Measurements from ENCODE around the gene EPS8L1.

Gene EPS8L1

GRCh38 chr19:55096061-55096701, 20.5 kb downstream of the EPS8L1 start:
- TF ChIP-seq CTCF (IDR thresholded peaks at IDR 0.05; ENCODE audit: low read depth, low read length): no peak
- in situ Hi-C loops (cut with HindIII; ENCODE audit: low sequenced_read_pairs): no loop called here
- no peak for DNase-seq (ENCODE audit: low read depth, low spot score)
- H3K4me3 ChIP-seq (ENCODE audit: low read depth, low read length): no peak overlapping the region

GRCh38 chr19:55097864-55098715, 22.4 kb downstream of the EPS8L1 start:
- DNase-seq (ENCODE audit: low read depth, low spot score): no peak
- TF ChIP-seq CTCF (IDR thresholded peaks at IDR 0.05; ENCODE audit: low read depth, low read length): no peak
- in situ Hi-C loops (cut with HindIII; ENCODE audit: low sequenced_read_pairs): no loop called here
- no peak overlapping the region for H3K4me3 ChIP-seq (ENCODE audit: low read depth, low read length)

GRCh38 chr19:55098716-55099556, 23.3 kb downstream of the EPS8L1 start:
- TF ChIP-seq CTCF (IDR thresholded peaks at IDR 0.05; ENCODE audit: low read depth, low read length): peak; percentile 10
- in situ Hi-C loops (cut with HindIII; ENCODE audit: low sequenced_read_pairs): no loop called here
- DNase-seq (ENCODE audit: low read depth, low spot score): no peak
- no peak overlapping the region for H3K4me3 ChIP-seq (ENCODE audit: low read depth, low read length)

- H3K4me3 ChIP-seq (ENCODE audit: low read depth, low read length): no peak overlapping the region
- DNase-seq (ENCODE audit: low read depth, low spot score): no peak
- in situ Hi-C loops (cut with HindIII; ENCODE audit: low sequenced_read_pairs): no loop called here
- TF ChIP-seq CTCF (IDR thresholded peaks at IDR 0.05; ENCODE audit: low read depth, low read length): peak; percentile 24
These were observed 24.2 kb downstream of the EPS8L1 start for GRCh38 chr19:55099557-55100506.

GRCh38 chr19:55101261-55101660, 25.6 kb downstream of the EPS8L1 start:
- no peak for TF ChIP-seq CTCF (IDR thresholded peaks at IDR 0.05; ENCODE audit: low read depth, low read length)
- DNase-seq (ENCODE audit: low read depth, low spot score): no peak
- H3K4me3 ChIP-seq (ENCODE audit: low read depth, low read length): no peak overlapping the region
- in situ Hi-C loops (cut with HindIII; ENCODE audit: low sequenced_read_pairs): no loop called here
